Stomach (tissue), 9 donors: Measurements from ENCODE around the gene LRRC49. TPM values are rescaled to one million over a fixed set of nuclear protein-coding genes. Genes with fewer than 3 reads are reported as not detected.

Experiments used
- DNase-seq, 2 donors: peaks; one replicate each; pipeline versions ENCODE4 v3.0.0 to v3.0.0-alpha.2; 2013 to 2019
- H3K27ac ChIP-seq, 5 donors: fragments of 200-600 bp in 4 of 5; sonication (generic) in 4 of 5; one replicate each; pipeline ENCODE4 v1.5.1; 2013 to 2019; ENCODE audit warnings: mild to moderate bottlenecking in 1 of 5, moderate library complexity in 1 of 5
- H3K27me3 ChIP-seq, 3 donors: fragments of 200-600 bp; sonication (generic); one replicate each; pipeline ENCODE4 v1.5.1; 2017 to 2019; ENCODE audit warnings: mixed run types in 1 of 3
- H3K36me3 ChIP-seq, 4 donors: fragments of 200-600 bp; sonication (generic); 1 replicate in 3 of 4; 2 replicates in 1 of 4; pipeline ENCODE4 v1.5.1; 2016 to 2019
- H3K4me1 ChIP-seq, 4 donors: fragments of 200-600 bp; sonication (generic); one replicate each; pipeline ENCODE4 v1.5.1; 2016 to 2019
- H3K4me3 ChIP-seq, 4 donors: fragments of 200-600 bp; sonication (generic) in 3 of 4; one replicate each; pipeline ENCODE4 v1.5.1; 2016 to 2019; ENCODE audit warnings: mild to moderate bottlenecking in 1 of 4
- H3K9me3 ChIP-seq, 4 donors: fragments of 200-600 bp; sonication (generic); one replicate each; pipeline ENCODE4 v1.5.1; 2016 to 2019
- EP300 ChIP-seq: sonication (generic); formaldehyde crosslinking; IDR thresholded peaks from one replicate; pipeline ENCODE4 v1.6.1; 2017; ENCODE audit warnings: antibody characterized with exemption
- POLR2A ChIP-seq, 4 donors: fragments of 450-650 bp; IDR thresholded peaks; one replicate each; pipeline ENCODE4 v1.6.1; 2016; ENCODE audit warnings: antibody characterized with exemption in 4 of 4, control low read depth in 2 of 4, mild to moderate bottlenecking in 1 of 4, moderate library complexity in 1 of 4
- POLR2AphosphoS5 ChIP-seq, 3 donors: sonication (generic); formaldehyde crosslinking; IDR thresholded peaks; one replicate each; pipeline ENCODE4 v1.6.1; 2016; ENCODE audit warnings: antibody characterized with exemption in 3 of 3
- WGBS, 5 donors: extraction: QIAGEN DNeasy Blood & Tissue Kit in 3 of 5; methylation state at CpG; one replicate each; pipeline versions ENCODE4 v1.1.5 to v1.1.7; 2013 to 2018; 5-methylcytosine and 5-hydroxymethylcytosine counted together
- intact Hi-C: fragments of 100-400 bp; cut with DNase I; formaldehyde crosslinking; loops from one replicate; pipeline ENCODE4 v1.15.1; 2023; ENCODE audit warnings: low total_unique reads
- polyA plus RNA-seq, 3 donors: library from polyadenylated mRNA; stranded (reverse); fragments of 200-250 nt; gene quantifications; one replicate each; pipeline ENCODE4 v1.2.3, GENCODE V29; 2013
- total RNA-seq, 5 donors: library from RNA; depleted of rRNA; stranded (reverse); fragments of >200 nt; gene quantifications; one replicate each; pipeline versions ENCODE4 v1.1.0 to v1.2.3, GENCODE V29; 2014 to 2016
- TF ChIP-seq, protein P1 (sequence below), 7 experiments: fragments of 450-650 bp in 4 of 7; fragments of 200-600 bp in 3 of 7; sonication (generic) in 3 of 7; IDR thresholded peaks; one replicate each; pipeline ENCODE4 v1.5.1; 2016 to 2019; ENCODE audit warnings: antibody characterized with exemption in 7 of 7, control low read depth in 2 of 7, mild to moderate bottlenecking in 1 of 7
- donor health status: healthy with polysubstance abuse.
- donor health status: Bipolar disorder and iron deficiency.
- donor health status: healthy.

Gene LRRC49
- total and polyA plus RNA-seq, 8 donors: 0.87 to 63.8 (median 7.2) TPM

DNA sequence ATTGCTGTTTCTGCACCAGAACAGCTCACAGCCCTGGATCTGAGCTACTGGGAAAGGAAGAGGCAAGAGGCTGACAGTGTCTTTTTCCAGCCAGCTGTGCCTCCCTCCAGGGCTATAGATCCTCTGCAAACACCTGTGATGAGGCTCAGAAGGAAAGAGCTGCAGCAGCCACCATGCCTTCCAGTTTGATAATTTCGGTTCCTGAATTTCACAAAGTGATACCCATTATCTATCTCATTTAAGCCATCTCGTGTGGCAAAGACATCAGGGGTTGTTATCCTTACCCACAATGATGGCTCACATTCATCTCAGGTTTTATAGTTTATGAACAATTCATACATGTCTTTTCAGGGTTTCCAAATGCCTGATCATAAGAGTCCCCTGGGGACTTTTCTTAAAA, 36.9 kb upstream of the LRRC49 start:
- intact Hi-C loops: no loop called here
- WGBS, 5 donors: 80 to 86% (median 82%) methylated on average over 2 of the region's 2 CpGs
- no peaks in the 10 kb centered on the region for H3K9me3 ChIP-seq
- peaks cover 0 to 5% (median 0%) of the 10 kb centered on the region in 4 donors for H3K36me3 ChIP-seq
- no peak for DNase-seq
- peak overlapping the region in 4 of 5 donors; percentile 31 to 94 (median 90) for H3K27ac ChIP-seq
- H3K4me1 ChIP-seq: peaks cover 18 to 61% (median 52%) of the 10 kb centered on the region in 4 donors
- no peak overlapping the region for H3K4me3 ChIP-seq
- no peak for TF ChIP-seq POLR2A (IDR thresholded peaks at IDR 0.05)
- TF ChIP-seq, protein P1, sequence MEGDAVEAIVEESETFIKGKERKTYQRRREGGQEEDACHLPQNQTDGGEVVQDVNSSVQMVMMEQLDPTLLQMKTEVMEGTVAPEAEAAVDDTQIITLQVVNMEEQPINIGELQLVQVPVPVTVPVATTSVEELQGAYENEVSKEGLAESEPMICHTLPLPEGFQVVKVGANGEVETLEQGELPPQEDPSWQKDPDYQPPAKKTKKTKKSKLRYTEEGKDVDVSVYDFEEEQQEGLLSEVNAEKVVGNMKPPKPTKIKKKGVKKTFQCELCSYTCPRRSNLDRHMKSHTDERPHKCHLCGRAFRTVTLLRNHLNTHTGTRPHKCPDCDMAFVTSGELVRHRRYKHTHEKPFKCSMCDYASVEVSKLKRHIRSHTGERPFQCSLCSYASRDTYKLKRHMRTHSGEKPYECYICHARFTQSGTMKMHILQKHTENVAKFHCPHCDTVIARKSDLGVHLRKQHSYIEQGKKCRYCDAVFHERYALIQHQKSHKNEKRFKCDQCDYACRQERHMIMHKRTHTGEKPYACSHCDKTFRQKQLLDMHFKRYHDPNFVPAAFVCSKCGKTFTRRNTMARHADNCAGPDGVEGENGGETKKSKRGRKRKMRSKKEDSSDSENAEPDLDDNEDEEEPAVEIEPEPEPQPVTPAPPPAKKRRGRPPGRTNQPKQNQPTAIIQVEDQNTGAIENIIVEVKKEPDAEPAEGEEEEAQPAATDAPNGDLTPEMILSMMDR (IDR thresholded peaks at IDR 0.05): no peak
- no peak for TF ChIP-seq POLR2AphosphoS5 (IDR thresholded peaks at IDR 0.05)
- TF ChIP-seq EP300: no peak
- H3K27me3 ChIP-seq: peaks cover 0 to 21% (median 6%) of the 10 kb centered on the region in 3 donors

DNA sequence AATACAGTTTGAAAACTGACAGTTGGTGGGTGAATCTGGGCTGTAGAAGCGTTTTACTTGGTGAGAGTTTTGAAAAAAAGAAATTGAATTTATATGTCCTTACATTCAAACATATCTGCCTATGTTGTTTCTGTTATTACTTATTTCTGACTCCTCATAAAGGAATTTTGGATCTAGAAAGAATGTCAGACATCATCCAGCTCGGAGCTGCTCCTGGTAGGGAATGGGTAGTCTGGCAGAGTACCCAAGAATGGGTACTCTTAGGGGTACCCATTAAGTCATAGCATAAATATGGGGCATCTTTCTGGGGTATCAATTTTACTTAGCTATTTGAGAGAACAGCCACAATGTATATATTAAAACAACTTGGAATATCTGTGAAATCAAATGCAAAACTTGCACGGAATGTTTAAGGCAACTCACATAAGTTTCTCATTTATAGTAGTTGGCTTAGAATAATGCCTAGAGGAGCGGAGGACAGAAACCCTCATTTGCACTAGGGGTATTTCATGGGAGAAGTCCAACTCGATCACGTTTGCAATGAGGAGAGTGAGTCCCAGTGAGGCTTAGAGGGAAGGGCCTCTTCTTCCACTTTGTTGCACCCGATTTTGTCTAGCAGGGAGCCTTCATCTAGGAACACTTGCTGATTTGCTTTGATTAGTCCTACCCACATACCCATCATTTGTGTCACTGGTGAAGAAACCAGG, 36.3 kb upstream of the LRRC49 start:
- Histone ChIP-seq H3K4me1 (peaks cover 18 to 61% (median 52%) of the 10 kb centered on the region in 4 donors), H3K27ac (peak overlapping the region; percentile 31 to 94 (median 90)), H3K9me3 (no peaks in the 10 kb centered on the region), H3K27me3 (peaks cover 0 to 21% (median 6%) of the 10 kb centered on the region in 3 donors), H3K36me3 (no peaks in the 10 kb centered on the region), H3K4me3 (no peak overlapping the region)
- TF ChIP-seq, protein P1 (IDR thresholded peaks at IDR 0.05): no peak
- TF ChIP-seq POLR2A (IDR thresholded peaks at IDR 0.05): no peak
- TF ChIP-seq POLR2AphosphoS5 (IDR thresholded peaks at IDR 0.05): no peak
- intact Hi-C loops: no loop called here
- WGBS, 5 donors: 63 to 73% (median 72%) methylated on average over 7 of the region's 7 CpGs
- DNase-seq: no peak

DNA sequence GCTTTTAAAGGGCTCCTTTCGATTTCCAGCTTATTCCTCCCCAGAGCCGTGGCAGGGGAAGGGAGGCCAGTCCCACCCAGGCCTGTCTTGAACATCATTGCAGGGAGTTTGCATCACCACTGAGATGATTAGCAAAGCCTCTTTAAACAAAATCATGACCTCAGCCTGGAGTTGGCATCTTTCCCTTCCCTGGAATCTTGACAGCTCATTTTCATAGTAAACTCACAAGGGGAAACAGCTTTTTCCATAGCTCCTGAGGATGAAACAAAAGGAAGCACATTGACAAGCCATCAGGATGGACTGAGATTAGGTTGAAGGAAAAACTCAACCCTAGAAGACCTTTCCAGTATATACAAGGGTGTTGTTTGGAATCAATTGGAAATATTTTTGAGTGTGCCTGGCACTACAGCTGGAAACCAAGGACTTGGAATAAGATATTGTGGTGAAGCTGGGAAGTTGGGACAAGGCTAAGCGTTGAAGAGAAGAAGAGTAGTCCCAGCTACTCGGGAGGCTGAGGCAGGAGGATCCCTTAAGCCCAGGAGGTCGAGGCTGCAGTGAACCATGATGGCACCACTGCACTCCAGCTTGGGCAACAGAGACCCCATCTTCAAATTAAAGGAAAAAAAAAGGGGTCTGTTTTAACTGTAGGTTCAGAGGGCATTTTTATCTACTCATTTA, 35.6 kb upstream of the LRRC49 start:
- H3K4me3 ChIP-seq: no peak overlapping the region
- peaks cover 0 to 21% (median 6%) of the 10 kb centered on the region in 3 donors for H3K27me3 ChIP-seq
- intact Hi-C loops: no loop called here
- DNase-seq: peak; percentile 68 to 90
- peak overlapping the region; percentile 28 to 94 (median 90) for H3K27ac ChIP-seq
- TF ChIP-seq POLR2AphosphoS5 (IDR thresholded peaks at IDR 0.05) (peak; percentile 59 to 88 (median 81)), POLR2A (IDR thresholded peaks at IDR 0.05) (no peak), EP300 (peak; percentile 45)
- TF ChIP-seq, protein P1 (IDR thresholded peaks at IDR 0.05): no peak
- no peaks in the 10 kb centered on the region for H3K9me3 ChIP-seq
- WGBS, 5 donors: 55 to 78% (median 66%) methylated on average over 5 of the region's 5 CpGs
- peaks cover 18 to 58% (median 50%) of the 10 kb centered on the region in 4 donors for H3K4me1 ChIP-seq
- H3K36me3 ChIP-seq: no peaks in the 10 kb centered on the region

DNA sequence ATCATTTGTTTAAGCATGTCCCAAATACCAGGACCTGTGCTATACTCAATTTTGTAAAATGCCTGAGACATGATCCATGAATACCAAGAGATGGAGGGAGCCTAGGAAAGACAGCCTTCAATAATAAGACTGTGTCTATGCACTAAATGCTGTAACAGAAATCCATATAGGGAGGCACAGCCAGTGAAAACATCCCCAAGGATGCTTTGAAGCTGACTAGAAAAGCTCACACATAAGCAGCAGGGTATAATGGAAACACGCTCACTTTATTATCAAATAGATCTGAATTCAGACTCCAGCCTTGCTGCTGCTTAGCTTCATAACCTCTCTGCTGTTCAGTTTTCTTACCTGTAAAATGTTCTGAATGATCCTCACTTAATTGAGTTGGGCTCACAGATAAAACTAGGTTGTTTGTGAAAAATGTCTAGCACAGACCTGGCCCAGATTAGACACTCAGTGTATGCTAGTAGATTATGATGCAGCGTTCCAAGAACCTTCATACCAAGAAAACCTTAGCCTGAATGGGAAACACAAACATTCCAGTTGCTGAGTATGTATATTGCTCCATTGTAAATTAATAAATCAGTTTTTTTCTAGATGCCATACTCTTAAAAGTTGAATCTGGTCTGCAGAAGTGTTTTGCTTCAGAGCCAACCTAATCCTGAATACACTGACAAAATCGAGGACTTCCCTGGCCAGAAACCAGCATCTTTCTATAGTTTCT, 34.9 kb upstream of the LRRC49 start:
- DNase-seq: peak in 1 of 2 donors; percentile 20
- Histone ChIP-seq H3K4me3 (no peak overlapping the region), H3K4me1 (peaks cover 14 to 51% (median 44%) of the 10 kb centered on the region in 4 donors), H3K36me3 (no peaks in the 10 kb centered on the region), H3K9me3 (no peaks in the 10 kb centered on the region), H3K27ac (peak overlapping the region in 4 of 5 donors; percentile 65 to 94 (median 90)), H3K27me3 (peaks cover 0 to 21% (median 6%) of the 10 kb centered on the region in 3 donors)
- WGBS, 5 donors: 71 to 81% (median 74%) methylated on average over 3 of the region's 3 CpGs
- TF ChIP-seq POLR2AphosphoS5 (IDR thresholded peaks at IDR 0.05): no peak
- TF ChIP-seq EP300: no peak
- intact Hi-C loops: no loop called here
